Measurements from ENCODE around the gene OR10H3.
"Not testable (repeated sequence)": the region's sequence is repeated elsewhere in the genome, so short reads cannot be mapped to it uniquely, and the experiment has no call there.

The OR10H3 gene, protein sequence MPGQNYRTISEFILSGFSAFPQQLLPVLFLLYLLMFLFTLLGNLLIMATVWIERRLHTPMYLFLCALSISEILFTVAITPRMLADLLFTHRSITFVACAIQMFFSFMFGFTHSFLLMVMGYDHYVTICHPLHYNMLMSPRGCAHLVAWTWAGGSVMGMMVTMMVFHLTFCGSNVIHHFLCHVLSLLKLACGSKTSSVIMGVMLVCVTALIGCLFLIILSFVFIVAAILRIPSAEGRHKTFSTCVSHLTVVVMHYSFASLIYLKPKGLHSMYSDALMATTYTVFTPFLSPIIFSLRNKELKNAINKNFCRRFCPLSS

DNA sequence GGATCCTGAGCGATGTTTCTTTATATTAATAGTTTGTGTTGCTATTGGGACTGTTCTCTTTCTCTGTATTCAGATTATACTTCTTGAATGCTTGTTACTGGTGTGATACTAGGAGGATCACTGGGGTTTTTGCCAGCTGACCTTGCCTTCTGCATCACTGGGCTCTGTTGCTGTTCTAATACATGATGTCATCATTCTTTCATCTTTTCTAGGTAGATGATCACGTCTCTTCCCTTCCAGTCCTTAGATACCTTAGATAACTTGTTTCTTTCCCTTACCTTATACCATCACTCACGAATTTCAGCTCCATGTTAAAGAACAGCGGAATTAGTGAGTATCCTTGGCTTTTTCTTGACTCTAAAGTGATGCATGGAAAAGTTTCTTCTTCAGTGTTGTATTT lies at the start of gene OR10H3:
TSS of gene OR10H3 (plus strand) at position 264 of the 400 bp plus-strand sequence. CDS start 3,408 bp downstream, outside the sequence.
- DNase-seq = no peak

DNA sequence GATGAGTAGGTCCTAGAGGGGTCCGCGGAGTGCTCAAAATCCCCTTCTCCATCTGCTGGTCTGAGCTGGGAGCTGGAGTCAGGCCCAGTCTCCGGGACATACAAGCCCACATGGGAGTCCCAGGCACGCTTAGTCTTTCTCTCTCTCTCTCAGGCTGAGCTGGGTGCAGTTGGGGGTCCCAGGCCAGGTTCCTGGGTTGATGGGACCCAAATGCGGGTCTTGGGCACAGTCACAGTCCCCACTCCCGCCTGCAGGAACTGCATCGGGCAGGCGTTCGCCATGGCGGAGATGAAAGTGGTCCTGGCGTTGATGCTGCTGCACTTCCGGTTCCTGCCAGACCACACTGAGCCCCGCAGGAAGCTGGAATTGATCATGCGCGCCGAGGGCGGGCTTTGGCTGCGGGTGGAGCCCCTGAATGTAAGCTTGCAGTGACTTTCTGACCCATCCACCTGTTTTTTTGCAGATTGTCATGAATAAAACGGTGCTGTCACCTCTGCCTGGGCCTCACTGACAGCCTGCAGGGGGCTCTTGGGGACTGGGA lies 41.1 kb upstream of the OR10H3 start:
- no peak for DNase-seq

DNA sequence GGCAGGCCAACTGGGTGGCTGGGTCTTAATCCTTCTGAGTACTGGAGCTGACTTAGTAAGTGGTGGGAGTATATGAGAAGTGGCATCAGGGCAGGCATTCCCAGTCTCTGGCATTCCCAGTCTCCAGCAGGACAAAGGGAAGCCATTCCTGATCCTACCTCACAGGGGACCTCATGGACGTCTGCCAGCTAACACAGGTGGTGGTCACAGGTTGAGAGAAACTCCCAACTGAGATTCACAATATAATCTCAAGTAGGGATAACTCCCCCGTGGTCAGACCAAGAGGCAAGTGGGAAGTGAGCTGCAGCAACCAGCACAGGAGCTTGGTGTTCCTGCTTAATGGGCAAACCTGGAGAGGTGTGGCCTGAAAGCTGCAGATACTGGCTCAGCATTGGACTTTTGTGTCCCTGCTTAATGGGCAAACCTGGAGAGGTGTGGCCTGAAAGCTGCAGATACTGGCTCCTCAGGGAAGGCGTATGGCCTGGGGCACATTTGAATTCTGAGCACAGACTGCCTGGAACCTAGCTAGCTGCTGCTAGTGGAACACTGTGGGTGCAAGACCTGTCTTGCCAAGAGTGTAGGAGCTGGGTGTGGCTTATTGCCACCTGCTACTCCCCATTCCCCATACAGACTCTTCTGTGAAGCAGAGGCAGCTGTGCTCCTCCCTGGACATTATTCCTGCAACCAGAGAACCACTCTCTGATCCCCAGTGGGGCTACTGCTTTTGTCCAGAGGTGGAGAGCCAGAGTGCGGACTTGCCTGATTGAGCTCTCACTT lies 35.8 kb upstream of the OR10H3 start:
- DNase-seq = no peak

DNA sequence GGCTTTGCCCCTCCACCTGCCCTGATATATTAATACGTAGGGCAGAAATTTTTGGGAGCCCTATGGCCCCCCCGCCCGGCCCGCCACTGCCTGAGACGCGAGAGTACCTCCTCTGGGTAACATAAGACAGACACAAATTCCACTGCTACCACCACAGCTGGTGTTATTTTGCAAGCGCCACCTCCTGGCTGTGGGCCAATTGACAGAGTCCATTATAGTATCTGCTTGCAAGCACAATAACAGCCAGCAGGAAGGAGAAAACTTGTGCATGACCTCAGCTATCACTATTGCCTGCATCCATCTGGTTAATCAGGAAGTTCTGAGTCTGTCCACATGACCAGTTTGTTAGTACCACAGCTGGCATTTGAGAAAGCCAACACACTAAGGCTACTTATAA lies 35.3 kb upstream of the OR10H3 start:
- DNase-seq = peak in 1 of 2 donors; percentile 27

DNA sequence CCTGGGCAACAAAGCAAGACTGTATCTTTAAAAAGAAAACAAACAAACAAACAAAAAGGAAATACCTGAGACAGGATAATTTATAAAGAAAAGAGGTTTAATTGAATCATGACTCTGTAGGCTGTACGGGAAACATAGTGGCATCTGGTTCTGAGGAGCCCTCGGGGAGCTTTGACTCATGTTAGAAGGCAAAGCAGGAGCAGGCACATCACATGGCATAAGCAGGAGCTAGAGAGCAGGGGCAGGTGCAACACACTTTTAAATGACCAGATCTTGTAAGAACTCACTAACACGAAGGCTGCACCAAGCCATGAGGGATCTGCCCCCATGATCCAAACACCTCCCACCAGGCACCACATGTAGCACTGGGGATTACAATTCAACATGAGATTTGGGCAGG lies 23.1 kb upstream of the OR10H3 start:
- DNase-seq = no peak

DNA sequence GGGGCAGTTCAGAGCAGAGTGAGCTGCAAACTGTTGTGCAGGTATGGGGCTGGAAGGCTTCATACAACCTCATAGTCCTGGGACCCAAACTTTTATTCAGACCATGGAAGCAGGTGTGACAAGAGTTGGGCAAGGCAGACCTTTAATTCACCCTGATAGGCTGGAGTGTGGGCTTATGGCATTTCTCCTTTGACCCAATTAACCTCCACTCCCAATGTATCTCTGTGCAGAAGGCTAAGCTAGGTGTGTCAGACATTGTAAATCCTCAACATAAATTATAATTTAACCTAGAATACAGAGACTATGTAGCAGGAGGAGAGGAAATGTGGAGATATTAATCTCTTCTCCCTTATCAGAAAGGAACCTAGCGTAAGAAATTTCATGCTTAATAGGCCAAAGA lies 22.1 kb upstream of the OR10H3 start:
- no peak for DNase-seq

DNA sequence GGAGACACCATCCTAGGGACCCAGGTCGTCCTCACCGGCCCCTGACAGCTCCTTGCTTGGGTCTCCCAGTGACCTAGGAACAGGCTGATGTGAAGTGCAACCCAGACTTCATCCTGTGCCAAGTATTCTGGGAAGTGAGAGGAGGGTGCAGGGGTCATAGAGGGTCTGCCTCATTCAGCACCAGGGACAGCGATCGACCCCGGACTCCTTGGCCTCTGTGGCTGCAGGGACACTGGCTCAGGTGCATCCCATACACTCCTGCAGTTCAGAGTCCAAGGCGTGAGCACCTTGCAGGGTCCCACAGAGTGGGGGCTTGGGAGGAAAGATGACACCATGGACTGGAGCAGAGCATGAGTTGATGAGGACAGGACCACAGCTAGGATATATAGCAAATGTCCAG lies 20.0 kb upstream of the OR10H3 start:
- DNase-seq = no peak

DNA sequence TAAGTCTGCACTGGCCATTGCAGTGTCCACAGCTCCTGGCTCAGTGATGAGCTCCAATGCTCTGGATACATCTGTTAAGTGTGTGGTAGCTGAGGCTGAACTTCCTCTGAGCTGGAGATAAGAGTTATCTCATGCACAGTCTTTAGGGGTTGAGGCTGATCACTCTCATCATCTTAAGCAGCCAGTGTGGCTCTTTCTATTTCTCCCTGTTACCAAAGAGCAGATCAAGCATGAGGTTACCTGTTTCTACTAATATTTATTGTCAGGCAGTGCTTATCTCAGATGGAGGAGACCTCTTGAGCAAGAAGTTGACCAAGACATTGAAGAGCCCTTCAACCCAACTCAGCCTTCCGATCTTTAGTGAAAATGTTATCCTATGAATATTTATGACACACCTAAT lies 16.5 kb upstream of the OR10H3 start:
- DNase-seq = no peak

DNA sequence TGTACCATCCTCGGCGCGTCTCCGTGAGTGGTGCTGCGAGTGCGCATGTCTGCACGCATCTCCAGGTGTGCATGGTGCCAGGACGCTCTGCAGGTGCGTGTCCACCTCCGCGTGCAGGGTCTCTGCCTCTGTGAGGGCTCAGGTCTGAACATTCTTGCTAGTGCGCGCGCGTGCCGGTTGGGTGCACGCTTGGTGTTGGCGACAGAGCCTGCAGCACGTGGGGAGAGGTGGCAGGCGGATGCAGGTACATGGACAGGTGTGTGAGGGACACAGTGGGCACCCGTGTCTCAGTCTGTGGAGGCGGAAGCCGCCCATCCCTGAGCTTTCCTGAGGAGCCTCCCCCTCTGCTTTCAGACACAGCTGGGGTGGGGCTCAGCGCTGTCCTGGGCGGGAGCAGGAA lies 14.8 kb upstream of the OR10H3 start:
- DNase-seq = no peak

DNA sequence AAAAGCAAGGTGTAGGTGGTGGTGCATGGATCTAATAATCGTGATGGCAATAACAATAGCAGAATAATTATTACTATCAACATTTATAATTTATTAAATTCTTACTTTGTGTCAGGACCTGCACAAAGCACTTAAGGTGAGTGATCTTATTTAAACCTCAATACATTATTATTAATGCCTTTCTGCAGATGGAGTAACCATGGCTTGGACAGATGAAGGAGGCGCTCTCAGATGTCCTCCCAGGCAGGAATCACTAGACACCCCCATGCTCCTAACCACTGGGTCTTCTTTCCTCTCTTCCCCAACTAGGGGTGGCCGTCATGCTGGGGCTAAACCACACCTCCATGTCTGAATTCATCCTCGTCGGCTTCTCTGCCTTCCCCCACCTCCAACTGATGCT lies 10.1 kb upstream of the OR10H3 start, which contains the start of gene OR10H2:
TSS of gene OR10H2 (plus strand) at position 301 of the 400 bp plus-strand sequence. CDS start at position 321, 20 bp downstream.
- no peak for DNase-seq

DNA sequence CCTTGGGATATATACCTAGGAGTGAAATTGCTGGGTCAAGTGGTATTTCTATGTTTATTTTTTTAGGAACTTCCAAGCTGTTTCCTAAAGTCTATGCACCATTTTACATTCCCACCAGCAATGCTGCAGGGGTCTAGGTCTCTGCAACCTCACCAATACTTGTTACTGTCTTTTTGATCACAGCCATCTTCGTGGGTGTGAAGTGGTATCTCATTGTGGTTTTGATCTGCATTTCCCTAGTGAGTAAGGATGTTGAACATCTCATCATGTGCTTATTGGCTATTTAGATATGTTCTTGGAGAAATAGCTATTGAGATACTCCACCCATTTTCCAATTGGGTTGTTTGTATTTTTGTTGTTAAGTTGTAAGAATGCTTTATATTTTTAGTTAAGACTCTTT lies 7.2 kb upstream of the OR10H3 start:
- no peak for DNase-seq

DNA sequence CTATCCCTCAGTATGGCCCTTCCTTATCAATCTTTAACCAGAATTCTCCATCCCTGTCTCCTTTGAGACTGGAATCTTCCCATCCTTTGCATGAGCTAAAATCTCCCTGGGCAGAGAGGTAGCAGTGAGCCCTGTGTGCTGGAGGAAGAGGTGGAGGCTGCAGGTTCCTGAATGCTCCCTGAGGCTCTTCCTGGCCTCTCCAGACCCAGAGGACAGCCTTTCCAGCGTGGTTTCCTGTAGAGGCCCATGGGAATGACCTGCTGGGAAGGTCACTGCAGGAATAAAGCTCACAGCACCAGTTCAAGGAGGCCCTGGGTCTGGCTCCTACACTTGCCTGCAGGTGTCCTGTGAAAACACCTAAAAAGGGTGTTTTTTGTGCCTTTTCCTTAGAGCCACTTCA lies 5.4 kb upstream of the OR10H3 start:
- no peak for DNase-seq

DNA sequence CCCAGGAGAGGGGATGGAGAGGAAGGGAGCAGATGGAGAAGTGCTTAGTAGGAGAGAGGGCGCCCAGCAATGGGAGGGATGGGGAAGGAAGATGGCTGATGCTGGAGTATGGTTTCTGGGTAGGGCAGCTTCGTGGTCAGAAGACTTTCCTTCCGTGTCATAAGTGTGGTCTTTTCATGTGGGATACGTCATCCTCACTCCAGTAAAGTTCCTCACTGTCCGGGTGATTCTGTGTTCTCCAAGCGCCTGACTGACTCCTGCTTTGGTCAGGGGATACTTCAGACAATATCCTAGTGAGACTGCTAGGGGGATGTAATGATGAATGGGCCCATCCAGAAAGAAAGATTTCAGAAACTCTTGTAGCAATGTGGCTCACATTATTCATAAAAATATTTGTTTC lies 3.9 kb upstream of the OR10H3 start:
- no peak for DNase-seq

DNA sequence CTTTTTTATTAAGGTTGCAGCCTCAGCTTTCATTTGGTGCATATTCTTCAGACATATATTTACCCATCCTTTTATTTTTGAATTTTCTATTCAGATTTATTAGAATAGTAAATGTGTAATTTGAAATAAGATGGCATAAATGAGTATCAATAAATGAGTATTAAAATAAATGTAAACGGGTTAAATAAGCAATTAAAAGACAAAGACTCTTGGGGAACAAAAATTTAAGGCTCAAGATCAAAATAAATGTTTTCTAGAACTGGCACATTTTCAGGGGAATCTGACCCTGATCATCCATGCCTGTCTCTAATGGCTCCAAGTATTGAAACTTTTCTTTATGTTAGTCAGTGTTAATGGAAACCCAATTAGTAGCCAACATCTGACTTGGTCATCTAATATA lies 3.0 kb downstream of the OR10H3 start:
- DNase-seq = no peak

DNA sequence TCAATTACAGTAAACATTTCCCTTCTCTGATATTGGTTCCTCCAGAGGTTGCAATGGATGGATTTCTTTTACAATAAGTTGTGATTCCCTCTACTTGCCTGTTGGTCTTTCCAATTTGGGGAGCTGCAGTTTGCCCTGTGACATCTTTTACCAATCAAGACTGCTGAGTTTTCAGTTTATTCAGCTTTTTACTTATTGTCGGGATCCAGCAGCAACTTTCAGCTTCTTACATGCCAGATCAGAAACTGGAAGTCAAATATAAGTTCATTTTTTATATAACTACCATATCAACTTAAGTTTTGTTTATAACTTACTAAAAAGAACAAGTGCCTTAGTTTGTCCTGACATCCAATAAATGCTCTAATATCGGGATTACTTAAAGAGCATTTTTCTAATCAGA lies 10.5 kb downstream of the OR10H3 start:
- DNase-seq = no peak

DNA sequence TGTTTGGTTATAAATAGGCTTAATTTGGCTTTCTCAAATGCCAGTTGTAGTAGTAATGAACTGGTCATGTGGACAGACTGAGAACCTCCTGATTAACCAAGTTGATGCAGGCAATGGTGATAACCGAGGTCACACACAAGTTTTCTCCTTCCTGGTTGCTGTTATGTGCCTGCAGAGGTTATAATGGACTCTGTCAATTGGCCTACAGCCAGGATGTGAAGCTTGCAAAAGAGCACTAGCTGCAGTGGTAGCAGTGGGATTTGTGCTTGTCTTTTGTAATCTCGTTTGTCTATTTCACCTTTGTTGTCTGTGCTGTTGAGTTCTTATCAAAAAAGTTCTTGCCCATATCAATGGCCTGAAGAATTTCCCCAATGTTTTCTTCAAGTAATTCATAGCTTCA lies 20.6 kb downstream of the OR10H3 start:
- no peak for DNase-seq

DNA sequence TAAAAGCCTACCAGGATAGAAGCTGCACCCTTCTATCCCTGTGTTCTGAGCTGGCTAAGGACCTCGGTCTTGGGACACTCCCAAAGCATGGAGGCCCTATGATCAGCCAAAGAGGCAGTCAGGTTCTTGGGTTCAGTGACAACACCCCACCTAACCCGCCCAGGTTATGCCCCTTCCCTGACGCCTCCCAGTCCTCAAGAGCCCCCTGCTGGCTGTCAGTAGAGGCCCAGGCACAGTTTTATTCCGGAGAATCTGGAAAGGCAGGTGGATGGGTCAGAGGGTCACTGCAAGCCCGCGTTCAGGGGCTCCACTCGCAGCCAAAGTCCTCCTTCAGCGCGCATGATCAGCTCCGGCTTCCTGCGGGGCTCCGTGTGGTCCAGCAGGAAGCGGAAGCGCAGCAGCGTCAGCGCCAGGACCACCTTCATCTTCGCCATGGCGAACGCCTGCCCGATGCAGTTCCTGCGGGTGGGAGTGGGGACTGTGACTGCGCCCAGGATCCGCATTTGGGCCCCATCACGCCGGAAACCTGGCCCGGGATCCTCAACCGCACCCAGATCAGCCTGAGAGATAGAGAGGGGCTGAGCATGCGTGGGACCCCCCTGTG lies 22.3 kb downstream of the OR10H3 start:
- DNase-seq = peak in 1 of 2 donors; percentile 14

DNA sequence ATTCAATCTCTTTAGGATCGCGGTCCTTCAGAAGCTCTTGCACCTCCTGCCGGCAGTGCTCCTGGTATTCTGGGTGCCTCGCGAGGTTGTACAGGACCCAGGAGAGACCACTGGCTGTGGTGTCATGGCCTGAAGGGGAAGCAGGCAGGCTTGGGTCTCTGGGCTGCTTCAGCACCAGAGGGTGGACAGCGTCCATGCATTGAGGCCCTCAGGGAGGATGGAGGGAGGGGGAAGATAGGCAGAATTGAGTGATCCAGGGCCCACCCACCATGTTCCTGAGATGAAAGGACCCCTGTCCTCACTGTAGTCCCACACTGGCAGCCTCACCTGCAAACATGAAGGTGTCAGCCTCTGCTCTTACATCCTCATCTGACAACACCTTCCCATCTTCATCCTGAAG lies 31.8 kb downstream of the OR10H3 start:
- DNase-seq = no peak

DNA sequence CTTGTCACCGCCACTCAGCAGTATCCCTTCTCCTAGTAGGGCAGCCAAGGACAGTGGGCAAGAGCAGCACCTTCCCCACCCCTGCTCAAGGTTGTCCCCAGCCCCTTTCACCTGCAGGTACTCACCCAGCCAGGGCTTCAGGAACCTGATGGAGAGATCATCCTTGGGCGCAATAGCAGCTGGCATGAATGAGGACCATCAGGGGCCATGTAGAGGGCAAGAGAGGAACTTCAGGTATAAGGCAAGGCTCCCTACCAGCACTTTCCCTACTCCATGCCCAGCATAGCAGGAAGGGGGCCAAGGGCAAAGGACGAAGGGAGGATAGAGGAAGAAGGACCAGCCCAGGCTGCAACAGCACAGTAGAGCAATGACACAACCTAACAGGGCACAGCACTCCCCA lies 36.4 kb downstream of the OR10H3 start:
- not testable (repeated sequence) for DNase-seq

DNA sequence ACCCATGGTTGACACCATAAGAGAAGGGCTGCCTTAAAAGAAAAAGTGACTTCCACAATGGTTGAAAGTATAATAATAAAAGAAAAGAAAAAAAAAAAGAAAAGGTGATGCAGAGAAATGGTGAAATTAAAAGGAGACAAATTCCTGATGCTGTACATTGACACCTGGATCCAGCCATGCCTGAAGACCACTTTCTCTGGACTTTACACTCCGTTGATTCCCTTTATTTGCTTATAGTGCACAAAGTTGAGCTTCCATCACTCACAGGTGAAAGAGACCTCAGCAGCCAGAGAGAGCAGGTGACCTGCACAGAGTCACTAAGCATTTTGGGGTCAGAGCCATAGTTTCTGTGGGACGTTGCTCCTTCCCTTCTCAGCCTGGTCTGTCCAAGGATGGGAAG lies 37.5 kb downstream of the OR10H3 start:
- DNase-seq = no peak

DNA sequence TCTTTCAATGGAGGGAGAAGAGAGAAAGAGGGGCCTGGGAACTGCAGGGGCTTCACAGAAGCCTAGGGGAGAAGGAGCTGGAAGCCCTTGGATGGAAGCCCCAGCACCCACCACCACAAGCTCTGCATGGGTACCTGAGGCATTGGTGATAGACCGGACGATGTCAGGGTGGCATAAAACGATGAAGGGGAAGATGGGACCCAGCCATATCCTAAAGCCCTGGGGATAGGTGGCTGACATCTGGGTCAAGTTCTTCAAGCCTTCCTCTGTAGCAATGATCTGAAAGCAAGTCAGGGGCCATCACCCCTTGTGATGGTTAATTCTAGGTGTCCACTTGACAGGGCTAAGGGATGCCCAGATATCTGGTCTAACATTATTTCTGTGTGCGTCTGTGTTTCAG lies 38.5 kb downstream of the OR10H3 start:
- no peak for DNase-seq

DNA sequence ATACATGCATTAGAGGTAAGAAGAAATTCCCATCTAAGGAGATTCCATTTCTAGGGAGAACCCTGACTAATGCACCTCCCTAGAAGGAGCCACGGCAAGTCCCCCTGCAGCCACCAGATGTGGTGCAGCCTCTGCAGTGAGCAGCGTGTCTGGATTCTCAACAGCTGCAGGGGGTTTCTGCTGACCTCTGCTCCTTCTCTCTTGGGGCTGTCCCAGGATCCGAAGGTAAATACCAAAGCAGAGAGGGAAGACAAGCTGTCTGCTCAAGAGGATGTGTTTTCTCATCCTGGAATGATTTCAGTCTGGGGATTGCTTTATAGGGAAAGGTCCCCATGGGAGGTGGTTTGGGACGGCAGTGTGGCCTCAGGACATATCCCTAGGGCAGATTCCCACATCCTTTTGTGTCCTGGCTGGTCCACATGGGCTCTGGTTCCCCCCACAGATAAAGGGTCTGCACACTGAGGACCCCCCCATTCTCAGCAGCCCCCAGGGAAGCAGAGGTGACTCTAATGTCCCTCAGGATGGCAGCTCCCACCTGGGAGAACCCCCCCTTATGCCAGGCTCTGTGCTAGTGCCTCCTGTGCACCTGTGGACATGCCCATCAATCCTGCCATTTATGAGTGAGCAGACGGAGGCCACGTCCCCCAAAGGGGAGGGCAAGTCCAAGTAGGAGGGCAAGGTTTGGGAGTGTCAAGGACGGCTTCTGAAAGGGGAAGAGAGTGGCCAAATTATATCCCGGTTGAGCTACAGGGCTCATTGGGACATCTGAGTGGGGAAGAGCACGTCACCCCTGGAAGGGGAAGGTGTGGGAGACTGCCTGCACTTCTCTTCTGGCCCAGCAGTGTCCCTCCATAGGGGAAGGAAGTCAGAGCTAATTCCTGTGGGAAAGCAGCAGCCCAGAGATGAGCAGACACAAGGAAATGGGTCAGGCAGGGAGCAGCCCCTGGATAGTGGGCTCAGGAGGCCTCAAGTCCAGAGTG lies 39.5 kb downstream of the OR10H3 start:
- DNase-seq = no peak
